ENCODE data around the gene TRMO.

DNA sequence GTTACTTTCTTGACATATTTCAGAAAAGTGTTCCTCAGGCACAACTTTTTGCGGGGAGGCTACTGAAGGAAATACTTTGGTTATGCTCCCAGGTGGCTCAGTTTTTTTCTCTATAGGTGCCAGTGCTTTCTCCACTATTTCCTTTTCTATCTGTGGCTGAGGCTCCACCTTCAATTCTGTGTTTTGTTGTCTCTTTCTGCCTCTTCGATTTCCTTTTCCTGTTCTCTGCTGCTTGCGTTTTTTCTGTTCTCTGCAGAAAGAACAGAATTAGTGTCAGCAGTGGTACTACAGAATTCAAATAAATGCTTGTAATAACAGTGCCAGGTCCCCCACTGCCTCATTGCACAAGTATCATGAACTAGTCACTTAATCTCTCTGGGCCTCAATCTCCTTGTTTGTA lies 8.7 kb upstream of the TRMO start:
- TF ChIP-seq CTCF (IDR thresholded peaks at IDR 0.05; ENCODE audit: low read length) (no peak), EZH2 (optimal IDR thresholded peaks at IDR 0.05; ENCODE audit: low read depth, low read length) (no peak)

Data from MM.1S (cell line).